ENCODE results near the gene IL25.

IL25 gene

GRCh38 chr14:23354990-23355389 is 17.6 kb upstream of the IL25 start:
- DNase-seq = no peak

- no peak for DNase-seq
These were observed 16.7 kb upstream of the IL25 start for GRCh38 chr14:23355871-23356435.

GRCh38 chr14:23356662-23357061 is 15.9 kb upstream of the IL25 start:
- no peak for DNase-seq

GRCh38 chr14:23357261-23357660 is 15.3 kb upstream of the IL25 start:
- DNase-seq = no peak

GRCh38 chr14:23358042-23358441 is 14.6 kb upstream of the IL25 start:
- DNase-seq = no peak

- DNase-seq = no peak
These were observed 13.9 kb upstream of the IL25 start for GRCh38 chr14:23358553-23359166.

- DNase-seq = no peak
These were observed 13.4 kb upstream of the IL25 start for GRCh38 chr14:23359167-23359626.

- DNase-seq = no peak
These were observed 12.7 kb upstream of the IL25 start for GRCh38 chr14:23359722-23360447.

GRCh38 chr14:23360496-23360895 is 12.1 kb upstream of the IL25 start:
- no peak for DNase-seq

- no peak for DNase-seq
These were observed 11.3 kb upstream of the IL25 start for GRCh38 chr14:23361320-23361719.

GRCh38 chr14:23361763-23362162 is 10.8 kb upstream of the IL25 start:
- no peak for DNase-seq

GRCh38 chr14:23362200-23362599 is 10.4 kb upstream of the IL25 start:
- DNase-seq = no peak

GRCh38 chr14:23364164-23365035 is 8.2 kb upstream of the IL25 start:
- no peak for DNase-seq

- no peak for DNase-seq
These were observed 7.4 kb upstream of the IL25 start, which contains the start of gene EFS for GRCh38 chr14:23365036-23365731. TSS of gene EFS (minus strand) at chr14:23365172. CDS start at chr14:23365025, 147 bp downstream.

- DNase-seq = no peak
These were observed 6.7 kb upstream of the IL25 start for GRCh38 chr14:23365732-23366425.

- DNase-seq = no peak
These were observed 6.1 kb upstream of the IL25 start for GRCh38 chr14:23366426-23366921.

GRCh38 chr14:23370221-23370620 is 2.4 kb upstream of the IL25 start:
- no peak for DNase-seq

GRCh38 chr14:23371865-23372264 is 744 bp upstream of the IL25 start:
- no peak for DNase-seq

- DNase-seq = no peak
These were observed 432 bp downstream of the IL25 start for GRCh38 chr14:23373041-23373440.

- DNase-seq = no peak
These were observed 3.1 kb downstream of the IL25 start for GRCh38 chr14:23375527-23376251.
